OCI-LY1 (cell line): ENCODE measurements around the gene TMEM243.

Source experiments
- H2AFZ ChIP-seq: fragments of 200-600 bp; sonication (generic), shearing (Covaris generic); 2 replicates; pipeline ENCODE4 v1.6.0; 2014; ENCODE audit warnings: antibody characterized with exemption, mild to moderate bottlenecking, low read length
- H3F3A ChIP-seq: fragments of 200-600 bp; sonication (generic), shearing (Covaris generic); 2 replicates; pipeline ENCODE4 v1.6.0; 2014; ENCODE audit warnings: mild to moderate bottlenecking, antibody characterized with exemption, low read length, moderate library complexity; ENCODE audit not compliant: insufficient read depth
- H3K27ac ChIP-seq: fragments of 200-600 bp; sonication (generic); 2 replicates; pipeline ENCODE4 v1.5.1; 2014; ENCODE audit warnings: low read length, mixed run types, mild to moderate bottlenecking, low read depth; ENCODE audit not compliant: poor library complexity, severe bottlenecking
- H3K27me3 ChIP-seq: fragments of 200-600 bp; sonication (generic); 2 replicates; pipeline ENCODE4 v1.6.0; 2014; ENCODE audit warnings: antibody characterized with exemption, mild to moderate bottlenecking, low read length, moderate library complexity; ENCODE audit not compliant: insufficient read depth
- H3K36me3 ChIP-seq: fragments of 200-600 bp; sonication (generic); 2 replicates; pipeline ENCODE4 v1.6.1; 2014; ENCODE audit warnings: mild to moderate bottlenecking, antibody characterized with exemption, low read length, moderate library complexity, mixed read lengths; ENCODE audit not compliant: insufficient read depth
- H3K4me1 ChIP-seq: fragments of 200-600 bp; sonication (generic); 2 replicates; pipeline ENCODE4 v1.5.1; 2014; ENCODE audit warnings: mild to moderate bottlenecking, low read length, moderate library complexity; ENCODE audit not compliant: insufficient read depth, severe bottlenecking
- H3K4me2 ChIP-seq: fragments of 200-600 bp; sonication (generic), shearing (Covaris generic); 2 replicates; pipeline ENCODE4 v1.6.1; 2014; ENCODE audit warnings: low read length
- H3K4me3 ChIP-seq: fragments of 200-600 bp; sonication (generic); 2 replicates; pipeline ENCODE4 v1.5.1; 2014; ENCODE audit warnings: low read length, low read depth, mild to moderate bottlenecking, mixed read lengths; ENCODE audit not compliant: poor library complexity, severe bottlenecking
- H3K79me2 ChIP-seq: fragments of 200-600 bp; shearing (Covaris generic); 2 replicates; pipeline ENCODE4 v1.6.1; 2016; ENCODE audit warnings: mixed run types, low read length, mixed read lengths; ENCODE audit not compliant: insufficient read depth
- H3K9ac ChIP-seq: fragments of 200-600 bp; sonication (generic), shearing (Covaris generic); 2 replicates; pipeline ENCODE4 v1.6.1; 2014; ENCODE audit warnings: mild to moderate bottlenecking, low read length, mixed read lengths
- H3K9me2 ChIP-seq: fragments of 200-600 bp; sonication (generic), shearing (Covaris generic); 2 replicates; pipeline ENCODE4 v1.6.1; 2014; ENCODE audit warnings: low read depth, mild to moderate bottlenecking, low read length, mixed read lengths
- H3K9me3 ChIP-seq: fragments of 200-600 bp; shearing (Covaris generic); 2 replicates; pipeline ENCODE4 v1.6.1; 2014; ENCODE audit warnings: low read length, mixed read lengths
- H4K20me1 ChIP-seq: fragments of 200-600 bp; sonication (generic), shearing (Covaris generic); 2 replicates; pipeline ENCODE4 v1.6.0; 2016; ENCODE audit warnings: mild to moderate bottlenecking, low read length; ENCODE audit not compliant: insufficient read depth
- CTCF ChIP-seq: fragments of 200-600 bp; sonication (generic), shearing (Covaris generic); IDR thresholded peaks from 2 replicates; pipeline ENCODE4 v1.5.1; 2017; ENCODE audit warnings: mild to moderate bottlenecking, antibody characterized with exemption, low read length, moderate library complexity, mixed read lengths
- EZH2 ChIP-seq: fragments of 200-600 bp; sonication (generic), shearing (Covaris generic); IDR thresholded peaks from 2 replicates; pipeline ENCODE4 v1.8.0; 2017; ENCODE audit warnings: borderline replicate concordance, mixed run types, mild to moderate bottlenecking, antibody characterized with exemption, low read length, moderate library complexity, mixed read lengths

TMEM243 gene

DNA sequence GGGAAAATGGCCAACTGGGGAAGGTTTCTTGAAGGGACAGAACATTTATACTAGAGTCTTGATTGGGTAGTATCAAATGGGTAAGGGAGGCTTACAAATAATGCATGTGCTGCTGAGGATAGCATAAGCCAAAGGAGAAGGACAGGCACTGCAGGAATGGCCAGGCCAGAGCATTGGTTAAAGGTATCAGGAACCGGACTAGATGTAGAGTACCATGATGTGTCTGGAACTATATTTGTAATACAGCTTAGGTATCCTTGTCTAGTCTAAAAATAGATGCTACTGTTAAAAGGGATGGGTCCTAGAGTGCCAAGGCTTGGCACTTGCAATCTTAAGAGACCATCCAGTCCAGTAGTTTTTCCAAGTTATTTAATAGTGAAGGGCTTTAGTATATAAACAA lies 20.3 kb downstream of the TMEM243 start:
- H3K79me2 ChIP-seq, result peaks cover 74% of the 10 kb centered on the region
- H3F3A ChIP-seq, result peaks cover 26% of the 10 kb centered on the region
- H4K20me1 ChIP-seq, result 0 out of 2 replicates have a peak, but pooled peaks cover 2% of the 10 kb centered on the region
- no peak overlapping the region for H3K27ac ChIP-seq
- no peaks in the 10 kb centered on the region for H3K27me3 ChIP-seq
- no peak overlapping the region for H3K4me3 ChIP-seq
- no peaks in the 10 kb centered on the region for H3K4me1 ChIP-seq
- no peaks in the 10 kb centered on the region for H3K9me2 ChIP-seq
- H3K4me2 ChIP-seq, result no peak overlapping the region
- TF ChIP-seq CTCF (no peak), EZH2 (no peak)
- H3K9ac ChIP-seq, result no peak overlapping the region
- no peak overlapping the region for H2AFZ ChIP-seq
- peaks cover 100% of the 10 kb centered on the region for H3K36me3 ChIP-seq
- peaks cover 5% of the 10 kb centered on the region; the same call in 1 of the 2 replicates for H3K9me3 ChIP-seq

GRCh38 chr7:87193912-87194311 lies 25.6 kb downstream of the TMEM243 start:
- Histone ChIP-seq H3F3A (peaks cover 39% of the 10 kb centered on the region), H3K27me3 (no peaks in the 10 kb centered on the region), H3K9me3 (no peaks in the 10 kb centered on the region), H4K20me1 (no peaks in the 10 kb centered on the region), H2AFZ (no peak overlapping the region), H3K9me2 (no peaks in the 10 kb centered on the region), H3K4me1 (no peaks in the 10 kb centered on the region), H3K79me2 (peaks cover 22% of the 10 kb centered on the region), H3K9ac (no peak overlapping the region), H3K4me2 (no peak overlapping the region), H3K36me3 (peaks cover 99% of the 10 kb centered on the region), H3K4me3 (no peak overlapping the region), H3K27ac (no peak overlapping the region)
- no peak for TF ChIP-seq EZH2
- no peak for TF ChIP-seq CTCF

DNA sequence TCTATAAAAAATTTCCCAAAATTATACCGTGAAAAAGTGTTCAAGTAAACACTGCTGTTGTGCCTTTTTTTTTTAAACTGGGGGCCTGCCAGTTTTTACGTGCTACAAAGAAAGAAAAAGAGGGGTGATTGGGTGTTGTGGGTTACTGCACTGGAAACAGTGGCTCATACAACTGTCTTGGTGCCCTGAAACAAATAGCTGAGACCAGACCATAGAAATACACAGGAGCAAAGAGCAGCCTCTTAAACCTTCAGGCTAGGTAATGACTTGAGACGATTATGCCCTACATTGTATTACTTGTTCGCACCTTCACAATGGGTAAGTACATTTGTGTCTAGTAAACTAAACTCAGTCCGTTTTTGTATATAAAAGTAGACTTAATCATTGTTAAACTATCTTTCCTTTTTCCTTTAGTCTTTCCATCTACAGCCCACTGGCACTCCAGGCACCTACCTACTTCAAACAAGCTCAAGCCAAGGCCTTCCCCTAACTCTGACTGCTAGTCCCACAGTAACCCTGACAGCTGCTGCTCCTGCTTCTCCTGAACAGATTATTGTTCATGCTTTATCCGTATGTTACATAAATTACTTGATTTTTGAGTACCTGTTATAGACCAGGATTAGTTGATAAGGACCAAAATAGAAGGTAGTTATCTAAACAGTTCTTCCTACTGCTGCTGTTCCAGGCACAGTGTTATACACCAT lies 26.6 kb downstream of the TMEM243 start:
- Histone ChIP-seq H4K20me1 (no peaks in the 10 kb centered on the region), H3K9me2 (no peaks in the 10 kb centered on the region), H3K9me3 (no peaks in the 10 kb centered on the region), H3F3A (peaks cover 39% of the 10 kb centered on the region), H3K9ac (no peak overlapping the region), H3K27me3 (no peaks in the 10 kb centered on the region), H3K79me2 (peaks cover 12% of the 10 kb centered on the region), H3K36me3 (peaks cover 99% of the 10 kb centered on the region), H2AFZ (no peak overlapping the region), H3K4me1 (no peaks in the 10 kb centered on the region), H3K4me3 (no peak overlapping the region), H3K4me2 (no peak overlapping the region), H3K27ac (peak overlapping the region; percentile 35)
- TF ChIP-seq EZH2 (no peak), CTCF (no peak)
